HCEC 1CT (cell line): ENCODE measurements around the gene CD1D.
"Not testable (repeated sequence)": the region's sequence is repeated elsewhere in the genome, so short reads cannot be mapped to it uniquely, and the experiment has no call there.

Experiments
- DNase-seq: peaks from one replicate; pipeline ENCODE4 v3.0.0-alpha.2; 2017

The CD1D gene

GRCh38 chr1:158176849-158177699 lies 3.6 kb upstream of the CD1D start:
- not testable (repeated sequence) for DNase-seq

DNA sequence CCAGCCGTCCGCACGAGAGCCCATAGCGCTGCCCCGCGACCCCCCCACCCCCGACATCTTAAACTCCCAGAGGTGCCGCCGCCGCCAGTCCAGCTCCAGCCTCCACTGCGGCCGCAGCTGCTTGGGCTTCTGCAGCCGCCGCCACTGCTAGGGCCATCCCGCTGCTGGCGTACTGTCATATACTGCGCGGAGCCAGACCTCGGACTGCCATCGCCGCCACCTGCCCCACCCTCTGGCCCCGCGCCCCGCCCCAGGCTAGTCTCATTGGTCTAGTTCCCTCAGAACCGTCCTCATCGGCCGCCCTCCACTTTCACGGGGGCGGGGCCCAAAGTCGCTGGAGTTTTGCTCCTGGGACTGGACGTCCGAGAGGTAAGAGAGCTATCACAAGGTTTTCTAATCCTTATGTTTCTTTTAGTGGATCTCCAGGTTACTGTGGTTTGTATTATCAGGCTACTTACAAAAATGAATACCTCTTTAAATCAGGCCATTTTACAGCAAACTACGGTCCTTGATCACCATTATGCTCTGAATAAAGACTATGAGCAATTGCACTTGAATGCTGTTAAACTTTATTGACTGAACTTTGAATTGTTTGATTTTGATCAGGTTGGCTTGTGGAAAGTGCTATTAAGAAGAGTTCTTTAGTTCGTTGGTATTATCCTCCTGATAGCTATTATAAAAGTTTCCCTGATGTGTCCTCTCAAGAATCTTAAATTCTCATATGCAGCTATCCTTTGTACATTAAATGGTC lies 2.8 kb upstream of the CD1D start:
- peak; percentile 40 for DNase-seq

- no peak for DNase-seq
Measured at GRCh38 chr1:158179301-158180041, 1.2 kb upstream of the CD1D start.

DNA sequence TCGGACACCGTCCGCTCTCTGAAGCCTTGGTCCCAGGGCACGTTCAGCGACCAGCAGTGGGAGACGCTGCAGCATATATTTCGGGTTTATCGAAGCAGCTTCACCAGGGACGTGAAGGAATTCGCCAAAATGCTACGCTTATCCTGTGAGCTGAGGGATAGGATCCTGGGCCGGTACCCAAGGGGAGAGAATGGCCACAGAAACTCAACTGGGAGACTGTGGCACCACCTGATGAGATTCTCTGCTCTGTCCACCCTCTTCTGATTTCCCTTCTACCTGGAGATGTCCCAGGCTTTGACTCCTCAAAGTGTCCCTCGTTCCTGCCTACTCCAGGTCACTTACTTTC lies 855 bp downstream of the CD1D start:
- no peak for DNase-seq

GRCh38 chr1:158185770-158186169 lies 5.1 kb downstream of the CD1D start:
- DNase-seq: no peak

GRCh38 chr1:158186180-158186579 lies 5.5 kb downstream of the CD1D start:
- DNase-seq: no peak

DNA sequence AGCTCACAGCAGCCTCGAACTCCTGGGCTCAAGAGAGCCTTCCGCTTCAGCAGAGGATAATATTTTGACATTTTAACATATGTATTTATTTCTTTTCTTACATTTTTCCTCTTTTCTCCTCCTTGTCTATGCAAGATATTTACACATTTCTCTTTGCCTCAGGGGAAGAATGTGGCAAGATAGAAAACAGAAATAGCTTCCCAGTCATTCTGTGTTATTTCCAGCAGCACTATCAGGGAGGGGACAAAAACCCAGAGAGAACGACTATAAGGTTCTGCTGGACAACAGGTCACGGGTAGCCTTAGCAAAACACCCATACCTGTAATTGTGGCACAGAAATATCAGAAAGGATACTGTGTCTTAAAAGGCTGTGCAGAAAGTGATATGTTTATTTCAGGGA lies 7.9 kb downstream of the CD1D start:
- no peak for DNase-seq

- no peak for DNase-seq
Measured at GRCh38 chr1:158189624-158190023, 8.9 kb downstream of the CD1D start.

DNA sequence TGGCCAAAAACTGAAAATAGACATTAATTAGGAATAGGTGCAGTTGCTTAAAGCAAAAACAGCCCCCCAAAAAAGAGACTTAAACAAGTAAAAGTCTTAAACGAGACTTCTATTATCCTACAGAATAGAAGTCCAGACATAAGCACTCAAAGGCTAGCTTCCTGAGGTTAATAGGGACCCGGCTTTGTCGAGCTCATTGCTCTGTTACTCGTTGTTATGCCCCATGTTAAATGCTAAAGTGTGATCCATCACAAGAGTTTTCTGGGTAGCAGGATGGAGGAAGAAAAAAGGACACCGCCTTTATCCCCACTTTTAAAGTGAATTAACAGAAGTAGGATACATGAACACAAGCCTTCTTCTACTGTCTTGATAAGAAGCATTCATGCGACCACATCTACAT lies 10.6 kb downstream of the CD1D start:
- no peak for DNase-seq

DNA sequence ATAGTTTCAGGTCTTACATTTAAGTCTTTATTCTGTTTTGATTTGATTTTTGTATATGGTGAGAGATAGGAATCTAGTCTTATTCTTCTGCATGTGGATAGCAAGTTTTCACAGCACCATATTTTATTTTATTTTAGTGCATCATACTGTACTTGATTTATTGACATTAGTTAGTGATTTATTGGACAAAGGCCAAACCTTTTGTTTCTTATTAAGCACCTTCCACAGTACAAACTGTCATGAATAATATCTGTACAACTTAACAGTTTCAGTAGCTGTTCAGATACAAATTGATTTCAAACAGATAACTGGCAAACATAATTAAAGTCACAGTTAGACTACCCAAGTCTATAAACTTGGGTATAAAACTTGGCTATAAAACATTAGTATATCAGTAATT lies 15.8 kb downstream of the CD1D start:
- no peak for DNase-seq

- peak; percentile 47 for DNase-seq
Measured at GRCh38 chr1:158199849-158200248, 19.2 kb downstream of the CD1D start.

GRCh38 chr1:158200527-158200926 lies 19.8 kb downstream of the CD1D start:
- DNase-seq: no peak

DNA sequence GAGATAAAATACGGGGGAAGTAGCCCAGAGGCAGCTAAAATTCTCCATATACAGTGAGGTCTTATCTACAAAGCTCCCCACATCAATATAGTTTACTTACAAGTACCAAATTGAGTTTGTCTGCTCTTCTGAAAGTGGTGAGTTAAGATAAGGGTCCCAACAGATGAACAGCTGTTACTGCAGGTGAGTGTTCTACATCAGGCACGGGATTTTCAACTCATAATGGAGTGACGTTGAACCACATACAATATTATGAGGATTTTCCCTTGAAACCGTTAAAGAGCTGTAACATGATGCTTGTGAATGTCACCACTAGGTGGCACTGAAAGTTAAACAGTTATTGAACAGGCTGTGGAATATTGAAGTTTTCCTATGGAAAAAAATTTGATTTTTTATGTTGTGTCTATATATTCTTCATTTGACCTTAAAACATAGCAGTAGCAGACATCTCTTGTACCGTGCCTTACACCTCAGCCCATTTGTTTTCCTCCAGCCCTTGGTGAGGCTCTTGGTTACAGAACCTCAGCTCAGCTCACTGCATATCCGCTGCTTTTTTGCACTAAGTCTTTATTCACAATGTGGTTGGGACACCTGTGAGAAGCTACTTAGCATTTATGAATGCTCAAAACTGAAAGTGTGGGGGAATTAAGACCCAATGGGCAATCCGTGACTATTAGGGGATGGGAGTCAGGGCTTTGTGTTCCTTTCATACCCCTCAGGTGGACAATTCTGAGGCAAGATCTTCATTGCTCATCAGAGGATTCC lies 23.2 kb downstream of the CD1D start:
- DNase-seq: peak; percentile 63

GRCh38 chr1:158204458-158204827 lies 23.7 kb downstream of the CD1D start:
- DNase-seq: no peak

GRCh38 chr1:158208586-158209116 lies 28.0 kb downstream of the CD1D start:
- no peak for DNase-seq

DNA sequence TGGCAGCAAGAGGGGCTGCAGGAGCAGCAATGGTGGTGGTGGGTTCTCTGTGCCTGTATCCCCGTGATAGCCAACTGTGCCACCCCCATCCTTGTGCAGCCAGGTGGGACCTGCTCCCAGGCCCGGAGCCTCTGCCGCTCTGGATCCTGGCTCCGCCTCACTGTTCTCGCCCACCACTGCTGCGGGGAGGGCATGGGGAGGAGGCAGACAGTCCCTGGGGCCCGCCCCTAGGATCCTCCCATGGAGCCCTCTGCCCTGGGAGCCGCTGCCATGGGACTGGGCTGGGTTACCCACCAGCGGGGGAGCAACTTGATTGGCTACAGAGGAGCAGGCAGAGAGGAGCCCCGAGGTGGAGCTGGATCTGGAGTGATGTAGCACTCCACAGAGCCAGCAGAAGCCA lies 31.6 kb downstream of the CD1D start:
- DNase-seq: no peak

DNA sequence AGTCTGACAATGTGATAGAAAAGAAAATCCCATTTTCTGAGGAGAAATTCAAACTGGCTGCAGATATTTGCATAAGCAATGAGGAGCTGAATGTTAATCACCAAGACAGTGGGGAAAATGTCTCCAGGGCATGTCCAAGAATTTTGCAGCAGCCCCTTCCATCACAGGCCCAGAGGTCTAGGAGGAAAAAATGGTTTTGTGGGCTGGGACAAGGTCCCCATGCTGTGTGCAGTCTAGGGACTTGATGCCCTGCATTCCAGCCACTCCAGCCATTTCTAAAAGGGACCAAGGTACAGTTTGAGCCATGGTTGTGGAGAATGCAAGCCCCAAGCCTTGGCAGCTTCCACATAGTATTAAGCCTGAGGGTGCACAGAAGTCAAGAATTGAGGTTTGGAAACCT lies 42.8 kb downstream of the CD1D start:
- DNase-seq: not testable (repeated sequence)

DNA sequence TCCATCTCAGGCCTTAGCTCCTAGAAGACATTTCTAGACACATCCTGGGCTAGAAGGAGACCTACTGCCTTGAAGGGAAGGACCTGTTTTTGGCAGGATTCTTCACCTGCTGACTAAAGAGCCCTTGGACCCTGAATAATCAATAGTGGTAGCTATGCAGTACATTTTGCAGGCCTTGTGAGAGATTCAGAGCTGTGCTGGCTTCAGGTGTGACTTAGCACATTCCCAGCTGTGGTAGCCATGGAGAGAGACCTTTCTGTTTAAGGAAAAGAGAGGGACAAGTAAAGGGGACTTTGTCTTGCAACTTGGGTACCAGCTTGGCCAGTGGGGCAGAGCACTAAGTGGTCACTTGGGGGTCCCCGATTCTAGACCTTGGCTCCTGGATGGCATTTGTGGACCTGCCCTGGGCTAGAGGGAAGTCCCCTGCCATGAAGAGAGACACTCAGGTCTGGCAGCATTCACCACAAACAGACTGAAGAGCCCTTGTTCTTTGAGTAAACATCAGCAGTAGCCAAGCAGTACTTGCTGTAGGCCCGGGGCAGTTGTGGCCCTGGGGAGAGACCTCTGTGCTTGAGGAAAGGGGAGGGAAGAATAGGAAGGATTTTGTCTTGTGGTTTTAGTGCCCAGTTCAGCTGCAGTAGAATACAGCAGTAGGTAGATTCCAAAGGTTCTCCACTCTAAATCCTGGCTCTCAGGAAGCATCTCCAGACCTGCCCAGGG lies 47.4 kb downstream of the CD1D start:
- no peak for DNase-seq
